ENCODE measurements around the gene TREM1. TPM values are rescaled to one million over a fixed set of nuclear protein-coding genes. Genes with fewer than 3 reads are reported as not detected.
"Not testable (repeated sequence)": the region's sequence is repeated elsewhere in the genome, so short reads cannot be mapped to it uniquely, and the experiment has no call there.

TREM1 gene
- total RNA-seq, 1 donor from 2014 or later = 0.13 TPM

- no peak overlapping the region for H3K4me3 ChIP-seq (ENCODE audit: low read depth, low read length)
- no peaks in the 10 kb centered on the region for H3K27me3 ChIP-seq (ENCODE audit: control insufficient read depth, insufficient read depth, low read length)
- H3K36me3 ChIP-seq (ENCODE audit: control insufficient read depth, insufficient read depth, low read length) = no peaks in the 10 kb centered on the region
- DNase-seq (ENCODE audit: low read depth) = no peak
- TF ChIP-seq CTCF (IDR thresholded peaks at IDR 0.05; ENCODE audit: insufficient read depth, low read length, poor library complexity, severe bottlenecking) = peak; percentile 61
These were observed 19.8 kb upstream of the TREM1 start for GRCh38 chr6:41306187-41306854.

- DNase-seq (ENCODE audit: low read depth) = no peak
These were observed 16.2 kb upstream of the TREM1 start for GRCh38 chr6:41302638-41303037.

GRCh38 chr6:41298785-41299502, 12.5 kb upstream of the TREM1 start:
- Histone ChIP-seq H3K4me3 (ENCODE audit: low read depth, low read length) (no peak overlapping the region), H3K36me3 (ENCODE audit: control insufficient read depth, insufficient read depth, low read length) (no peaks in the 10 kb centered on the region), H3K27me3 (ENCODE audit: control insufficient read depth, insufficient read depth, low read length) (peaks cover 3% of the 10 kb centered on the region)
- no peak for TF ChIP-seq CTCF (IDR thresholded peaks at IDR 0.05; ENCODE audit: insufficient read depth, low read length, poor library complexity, severe bottlenecking)
- no peak for DNase-seq (ENCODE audit: low read depth)

More at GRCh38 chr6:41302638-41303037, 16.2 kb upstream of the TREM1 start:
- TF ChIP-seq CTCF (IDR thresholded peaks at IDR 0.05; ENCODE audit: insufficient read depth, low read length, poor library complexity, severe bottlenecking) = no peak
- H3K4me3 ChIP-seq (ENCODE audit: low read depth, low read length) = no peak overlapping the region
- H3K27me3 ChIP-seq (ENCODE audit: control insufficient read depth, insufficient read depth, low read length) = no peaks in the 10 kb centered on the region
- H3K36me3 ChIP-seq (ENCODE audit: control insufficient read depth, insufficient read depth, low read length) = no peaks in the 10 kb centered on the region

GRCh38 chr6:41297248-41297647, 10.8 kb upstream of the TREM1 start:
- not testable (repeated sequence) for DNase-seq (ENCODE audit: low read depth); H3K4me3 ChIP-seq (ENCODE audit: low read depth, low read length); H3K36me3 ChIP-seq (ENCODE audit: control insufficient read depth, insufficient read depth, low read length)

GRCh38 chr6:41294214-41294872, 7.9 kb upstream of the TREM1 start:
- Histone ChIP-seq H3K4me3 (ENCODE audit: low read depth, low read length) (no peak overlapping the region), H3K27me3 (ENCODE audit: control insufficient read depth, insufficient read depth, low read length) (peaks cover 3% of the 10 kb centered on the region), H3K36me3 (ENCODE audit: control insufficient read depth, insufficient read depth, low read length) (no peaks in the 10 kb centered on the region)
- TF ChIP-seq CTCF (IDR thresholded peaks at IDR 0.05; ENCODE audit: insufficient read depth, low read length, poor library complexity, severe bottlenecking) = no peak
- DNase-seq (ENCODE audit: low read depth) = no peak

More at GRCh38 chr6:41297248-41297647, 10.8 kb upstream of the TREM1 start:
- H3K27me3 ChIP-seq (ENCODE audit: control insufficient read depth, insufficient read depth, low read length) = not testable (repeated sequence)

- peaks cover 3% of the 10 kb centered on the region for H3K27me3 ChIP-seq (ENCODE audit: control insufficient read depth, insufficient read depth, low read length)
- no peak for TF ChIP-seq CTCF (IDR thresholded peaks at IDR 0.05; ENCODE audit: insufficient read depth, low read length, poor library complexity, severe bottlenecking)
- H3K4me3 ChIP-seq (ENCODE audit: low read depth, low read length) = no peak overlapping the region
- no peaks in the 10 kb centered on the region for H3K36me3 ChIP-seq (ENCODE audit: control insufficient read depth, insufficient read depth, low read length)
- no peak for DNase-seq (ENCODE audit: low read depth)
These were observed 5.2 kb upstream of the TREM1 start for GRCh38 chr6:41291717-41292116.
